NK-92 treated with Interleukin-12 subunit alpha and Interleukin-12 subunit beta, amount 100 ng/mL, for 24 hours (cell line): ENCODE results near the gene CCDC159.
"Not testable (repeated sequence)": the region's sequence is repeated elsewhere in the genome, so short reads cannot be mapped to it uniquely, and the experiment has no call there.

Experiments used
- DNase-seq: peaks from one replicate; lab custom pipeline; 2025; lab: John Stamatoyannopoulos, UW

CCDC159 gene

DNA sequence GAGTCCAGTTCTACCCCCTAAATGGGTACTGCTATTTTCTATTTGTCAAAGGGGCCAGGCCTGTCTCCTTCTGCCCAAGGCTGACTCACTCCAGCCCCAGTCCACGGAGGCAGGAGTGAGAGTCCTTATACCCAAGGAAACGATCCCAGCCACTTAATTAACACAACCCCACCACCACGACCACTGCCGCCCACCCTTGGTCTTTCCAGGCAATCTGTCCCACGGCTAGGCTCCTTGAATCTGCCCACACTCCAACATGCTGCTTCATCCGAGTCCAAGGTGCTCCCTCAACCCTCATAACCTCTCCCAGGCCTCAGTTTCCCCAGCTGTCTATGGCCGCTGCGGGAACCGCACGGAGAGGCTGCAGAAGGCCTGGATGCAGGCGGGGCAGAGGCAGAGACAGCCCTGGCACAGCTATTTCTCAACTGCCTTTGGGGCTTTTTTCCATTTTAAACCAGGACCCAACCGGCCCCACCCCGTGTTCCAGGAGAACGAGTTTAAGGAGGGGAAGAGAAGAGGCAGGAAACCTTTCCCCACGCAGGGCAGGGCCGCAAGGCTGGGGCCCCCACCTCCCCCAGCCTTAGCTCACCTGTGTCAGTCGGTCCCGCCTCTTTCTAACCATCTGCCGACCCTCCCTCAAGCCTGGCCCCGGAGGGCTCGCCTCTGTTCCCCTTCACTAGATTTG lies 7.6 kb upstream of the CCDC159 start:
- no peak for DNase-seq

DNA sequence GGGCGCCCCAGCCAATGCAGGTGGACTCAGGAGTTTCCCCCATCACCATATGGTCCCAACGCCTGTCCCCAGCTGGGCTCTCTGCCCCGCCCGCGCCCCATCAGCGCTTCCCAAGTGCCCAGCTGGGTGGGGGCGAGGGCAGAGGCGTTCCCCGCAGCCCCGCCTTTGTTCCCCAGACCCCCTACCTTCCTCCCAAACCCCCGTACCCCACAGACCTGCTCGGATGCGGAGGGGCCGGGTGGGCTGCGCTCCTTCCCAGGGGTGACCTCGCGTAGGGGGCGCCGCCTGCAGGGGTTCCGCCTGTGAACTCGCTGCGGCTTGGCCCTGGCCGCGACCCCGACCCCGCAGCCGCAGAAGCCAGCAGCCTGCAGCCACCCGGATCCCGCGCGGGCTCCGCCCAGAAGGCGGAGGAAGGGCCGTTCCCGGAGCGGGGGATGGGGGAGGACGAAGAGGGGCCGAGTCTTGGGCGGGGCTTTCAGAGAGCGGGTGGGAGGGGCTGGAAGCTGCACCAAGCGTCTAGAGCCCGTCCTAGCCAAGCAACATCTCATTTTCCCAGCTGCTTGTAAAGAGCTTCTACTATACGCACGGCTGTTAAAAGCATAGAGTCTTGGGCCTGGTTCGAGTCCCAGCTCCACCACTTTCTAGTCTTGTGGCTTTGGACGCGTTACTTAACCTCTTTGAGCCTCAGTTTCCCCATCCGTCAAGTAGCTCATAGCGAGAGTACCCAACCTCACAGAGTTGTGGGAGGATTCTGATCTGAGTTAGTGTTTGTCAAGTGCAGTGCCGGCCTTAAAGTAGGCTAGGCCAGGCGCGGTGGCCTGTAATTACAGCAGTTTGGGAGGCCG lies 6.8 kb upstream of the CCDC159 start, which contains the start of gene RAB3D:
Gene RAB3D, minus strand, starts transcription at position 404 of the 845 bp plus-strand sequence. CDS start 2,258 bp downstream, outside the sequence.
- DNase-seq: no peak

GRCh38 chr19:11340099-11340467 lies 6.2 kb upstream of the CCDC159 start:
- not testable (repeated sequence) for DNase-seq

DNA sequence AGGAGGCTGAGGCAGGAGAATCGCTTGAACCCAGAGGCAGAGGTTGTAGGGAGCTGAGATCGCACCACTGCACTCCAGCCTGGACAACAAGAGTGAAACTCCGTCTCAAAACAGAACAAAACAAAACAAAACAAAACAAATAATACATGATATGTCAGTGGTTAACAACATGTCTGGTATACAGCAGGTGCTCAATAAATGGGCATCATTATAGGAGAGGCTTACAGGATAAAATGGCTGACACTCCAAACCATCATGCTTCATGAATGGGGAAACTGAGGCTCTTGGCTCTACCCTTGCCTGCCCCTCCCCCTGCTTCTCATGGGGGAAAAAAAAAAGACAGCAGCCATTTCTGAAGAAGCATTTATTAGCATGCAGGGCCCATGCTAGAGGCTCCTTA lies 3.9 kb upstream of the CCDC159 start:
- DNase-seq: no peak

DNA sequence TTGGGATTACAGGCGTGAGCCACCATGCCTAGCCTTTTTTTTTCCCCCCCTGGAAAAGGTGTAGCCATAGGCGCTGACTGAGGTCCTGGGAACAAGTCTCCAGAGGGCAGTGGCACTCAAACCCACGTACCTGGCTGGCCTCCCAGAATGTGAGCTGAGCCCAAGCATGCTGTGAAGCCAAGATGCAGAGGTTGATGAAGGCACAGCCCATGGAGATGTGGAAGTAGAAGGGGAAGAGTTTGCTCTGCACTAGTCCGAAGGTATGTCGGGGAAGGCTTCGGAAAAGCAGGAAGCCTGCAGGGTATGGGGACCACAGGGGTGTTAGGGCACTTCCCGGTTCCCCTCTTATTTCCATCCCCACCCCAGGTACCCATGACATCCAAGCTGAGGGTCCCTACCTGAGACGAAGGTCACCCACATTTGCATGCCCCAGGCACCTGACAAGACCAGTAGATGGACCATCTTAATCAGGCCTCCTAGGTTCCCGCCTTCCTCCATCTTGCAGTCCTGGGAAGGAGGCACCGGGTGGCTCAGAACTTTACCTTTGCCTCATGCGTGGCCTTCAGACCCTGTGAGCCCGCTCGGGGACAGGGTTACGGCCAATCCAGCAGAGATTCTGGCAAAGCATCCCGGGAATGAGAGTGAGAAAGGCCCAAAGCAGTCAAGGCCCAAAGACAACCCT lies 1.1 kb upstream of the CCDC159 start:
- no peak for DNase-seq

DNA sequence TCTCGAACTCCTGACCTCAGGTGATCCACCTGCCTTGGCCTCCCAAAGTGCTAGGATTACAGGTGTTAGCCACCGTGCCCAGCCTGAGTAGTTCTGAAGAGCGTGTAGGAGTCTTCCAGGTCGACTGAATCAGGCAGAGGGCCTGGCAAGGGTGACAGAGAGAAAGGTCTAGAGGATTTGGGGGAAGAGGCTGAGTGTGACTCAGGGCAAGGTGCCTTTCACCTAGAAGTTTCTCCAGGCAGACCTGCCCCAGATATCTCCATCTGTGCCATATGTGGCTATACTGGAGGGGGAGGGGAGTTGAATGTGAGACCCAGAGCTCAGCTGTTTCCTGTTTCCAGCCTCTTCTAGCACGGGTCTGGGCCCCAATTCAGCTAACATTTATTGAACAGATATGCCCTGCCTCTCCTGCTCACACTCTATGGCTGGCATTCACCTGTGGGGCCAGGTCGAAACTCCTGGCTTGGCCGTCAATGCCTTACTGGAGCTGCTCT lies 1.3 kb downstream of the CCDC159 start:
- no peak for DNase-seq

DNA sequence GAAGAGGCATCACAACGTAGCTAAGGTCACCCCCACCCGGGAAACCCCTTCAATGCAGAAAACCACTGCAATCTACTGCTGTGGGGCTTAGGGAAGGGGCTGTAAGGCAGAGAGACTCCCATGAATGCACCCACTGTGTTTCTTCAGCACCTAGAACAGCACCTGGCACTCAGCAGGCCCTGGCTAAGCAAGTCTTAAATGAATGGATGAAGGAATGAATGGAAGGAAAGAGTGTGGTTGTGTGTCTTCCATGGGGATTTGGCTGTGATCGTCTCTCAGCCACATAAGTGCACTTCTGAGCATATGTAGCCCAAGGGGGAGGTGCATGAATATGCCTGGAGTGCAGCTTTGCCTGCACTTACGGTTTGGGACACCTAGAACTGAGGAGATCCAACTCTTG lies 2.9 kb downstream of the CCDC159 start:
- DNase-seq: no peak

DNA sequence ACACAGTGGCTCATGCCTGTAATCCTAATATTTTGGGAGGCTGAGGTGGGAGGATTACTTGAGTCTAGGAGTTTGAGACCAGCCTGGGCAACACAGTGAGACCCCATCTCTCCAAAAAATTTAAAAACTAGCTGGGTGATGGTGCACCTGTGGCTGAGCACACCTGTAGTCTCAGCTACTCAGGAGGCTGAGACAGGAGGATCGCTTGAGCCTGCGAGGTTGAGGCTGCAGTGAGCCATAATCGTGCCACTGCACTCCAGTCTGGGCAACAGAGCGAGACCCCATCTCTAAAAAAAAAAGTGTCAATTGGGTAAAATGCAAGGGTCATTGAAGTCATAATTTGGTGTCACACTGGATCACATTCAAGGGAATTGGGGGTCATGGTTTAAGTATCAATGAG lies 7.8 kb downstream of the CCDC159 start:
- DNase-seq: not testable (repeated sequence)

GRCh38 chr19:11355160-11356073 lies 9.1 kb downstream of the CCDC159 start, which contains the start of gene PLPPR2:
PLPPR2 (plus strand) TSS chr19:11355432; CDS start chr19:11357674, 2,242 bp downstream.
- DNase-seq: no peak

GRCh38 chr19:11356074-11356397 lies 9.7 kb downstream of the CCDC159 start:
- DNase-seq: no peak

- DNase-seq: no peak
These were observed 10.6 kb downstream of the CCDC159 start for GRCh38 chr19:11356676-11357550.

DNA sequence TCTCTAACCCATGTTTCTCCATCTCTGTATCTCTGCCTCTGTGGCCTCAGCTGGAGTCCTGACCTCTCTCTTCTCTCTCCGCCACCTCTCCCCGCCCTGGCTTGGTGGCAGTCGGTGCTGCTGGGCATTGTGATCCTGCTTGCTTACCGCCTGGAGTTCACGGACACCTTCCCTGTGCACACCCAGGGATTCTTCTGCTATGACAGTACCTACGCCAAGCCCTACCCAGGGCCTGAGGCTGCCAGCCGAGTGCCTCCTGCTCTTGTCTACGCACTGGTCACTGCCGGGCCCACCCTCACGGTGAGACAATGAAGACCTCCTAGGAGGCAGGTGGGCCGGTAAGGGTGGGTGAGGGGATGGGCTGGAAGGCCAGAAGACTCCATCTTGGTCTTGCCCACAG lies 13.1 kb downstream of the CCDC159 start:
- DNase-seq: no peak

DNA sequence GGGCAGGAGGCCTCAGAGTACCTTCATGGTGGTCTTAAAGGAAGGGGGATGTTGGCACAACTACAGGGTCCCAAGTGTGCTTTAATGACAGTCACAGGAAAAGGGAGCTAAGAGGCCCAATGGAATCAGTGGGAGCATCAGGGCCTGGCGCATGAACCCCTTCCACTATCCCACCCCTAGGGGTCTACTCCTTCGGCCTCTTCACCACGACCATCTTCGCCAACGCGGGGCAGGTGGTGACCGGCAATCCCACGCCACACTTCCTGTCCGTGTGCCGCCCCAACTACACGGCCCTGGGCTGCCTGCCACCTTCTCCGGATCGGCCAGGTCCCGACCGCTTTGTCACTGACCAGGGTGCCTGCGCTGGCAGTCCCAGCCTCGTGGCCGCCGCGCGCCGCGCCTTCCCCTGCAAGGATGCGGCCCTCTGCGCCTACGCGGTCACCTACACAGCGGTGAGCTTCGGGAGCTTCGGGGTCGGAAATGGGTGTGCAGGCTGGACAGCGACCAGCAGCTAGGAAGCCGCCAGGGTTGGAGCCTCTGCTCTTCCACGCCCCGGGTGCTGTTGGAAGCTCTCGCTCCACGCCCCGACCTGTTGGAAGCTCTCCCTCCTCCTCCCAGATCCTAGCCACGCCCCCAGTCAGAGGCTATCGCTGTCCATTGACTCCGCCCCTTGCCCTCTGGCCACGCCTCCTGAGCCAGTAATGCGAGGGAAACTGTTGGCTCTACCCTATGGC lies 14.9 kb downstream of the CCDC159 start:
- DNase-seq: no peak

GRCh38 chr19:11361771-11362731 lies 15.7 kb downstream of the CCDC159 start:
- no peak for DNase-seq

DNA sequence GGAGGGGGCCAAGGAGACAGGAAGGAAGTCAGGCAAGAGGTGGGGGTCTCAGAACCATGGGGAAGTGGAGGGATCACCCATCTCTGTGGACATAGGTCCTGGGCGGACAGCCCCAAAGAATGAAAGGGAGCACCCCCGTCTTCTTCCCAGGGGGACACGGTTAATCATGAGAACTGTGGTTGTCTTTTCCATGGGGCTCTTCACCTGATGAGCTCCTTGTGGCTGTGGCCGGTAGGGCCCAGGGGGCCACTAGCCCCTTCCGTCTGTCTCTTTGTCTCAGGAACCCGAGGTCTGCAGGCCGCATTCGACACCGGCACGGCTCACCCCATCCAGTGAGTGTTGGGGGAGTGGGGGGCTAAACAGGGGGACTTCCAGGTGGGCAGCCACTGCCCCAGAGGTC lies 17.6 kb downstream of the CCDC159 start:
- no peak for DNase-seq

DNA sequence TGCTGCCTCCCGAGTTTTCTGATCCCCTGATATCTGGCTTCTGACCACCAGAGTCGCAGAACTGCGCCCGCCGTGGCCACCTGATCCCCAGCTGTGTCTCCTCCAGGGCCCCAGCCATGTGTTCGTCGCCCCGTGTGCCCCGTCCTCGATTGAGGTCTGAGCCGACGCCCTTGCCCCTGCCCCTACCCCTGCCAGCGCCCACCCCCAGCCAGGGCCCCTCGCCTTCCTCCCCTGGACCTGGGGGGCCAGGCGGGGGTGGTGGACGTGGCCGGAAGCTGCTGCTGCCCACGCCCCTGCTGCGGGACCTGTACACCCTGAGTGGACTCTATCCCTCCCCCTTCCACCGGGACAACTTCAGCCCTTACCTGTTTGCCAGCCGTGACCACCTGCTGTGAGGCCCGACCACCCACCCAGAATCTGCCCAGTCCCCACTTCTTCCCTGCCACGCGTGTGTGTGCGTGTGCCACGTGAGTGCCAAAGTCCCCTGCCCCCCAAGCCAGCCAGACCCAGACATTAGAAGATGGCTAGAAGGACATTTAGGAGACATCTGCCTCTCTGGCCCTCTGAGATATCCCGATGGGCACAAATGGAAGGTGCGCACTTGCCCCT lies 18.1 kb downstream of the CCDC159 start:
- DNase-seq: no peak

GRCh38 chr19:11364935-11365334 lies 18.6 kb downstream of the CCDC159 start:
- no peak for DNase-seq

DNA sequence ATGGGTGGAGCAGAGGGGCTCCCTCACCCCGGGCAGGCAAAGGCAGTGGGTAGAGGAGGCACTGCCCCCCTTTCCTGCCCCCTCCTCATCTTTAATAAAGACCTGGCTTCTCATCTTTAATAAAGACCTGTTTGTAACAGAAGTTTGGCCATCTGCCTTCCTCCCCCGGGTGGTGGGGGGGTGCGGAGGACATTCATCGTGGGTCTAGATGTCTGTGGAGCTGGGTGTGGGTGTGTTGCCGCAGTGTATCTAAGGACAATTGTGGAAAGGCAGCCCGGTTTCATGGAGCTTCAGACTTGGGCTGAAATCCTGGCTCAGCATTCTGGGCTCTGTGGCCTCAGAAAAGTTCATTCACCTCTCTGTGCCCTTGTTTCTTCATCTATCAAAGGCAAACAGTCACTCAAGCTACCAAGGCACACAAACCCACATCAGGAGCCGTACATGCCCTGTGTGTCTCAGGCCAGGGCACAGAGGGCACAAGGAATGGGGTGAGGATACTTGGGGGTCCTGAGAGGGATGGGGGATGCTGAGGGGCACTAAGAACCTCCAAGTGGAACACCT lies 19.3 kb downstream of the CCDC159 start:
- DNase-seq: no peak
